Measurements from ENCODE around the gene DHRS2. TPM values are rescaled to one million over a fixed set of nuclear protein-coding genes. Genes with fewer than 3 reads are reported as not detected.

Gene DHRS2
- total RNA-seq, 4 donors from 2014 or later: not detected

DNA sequence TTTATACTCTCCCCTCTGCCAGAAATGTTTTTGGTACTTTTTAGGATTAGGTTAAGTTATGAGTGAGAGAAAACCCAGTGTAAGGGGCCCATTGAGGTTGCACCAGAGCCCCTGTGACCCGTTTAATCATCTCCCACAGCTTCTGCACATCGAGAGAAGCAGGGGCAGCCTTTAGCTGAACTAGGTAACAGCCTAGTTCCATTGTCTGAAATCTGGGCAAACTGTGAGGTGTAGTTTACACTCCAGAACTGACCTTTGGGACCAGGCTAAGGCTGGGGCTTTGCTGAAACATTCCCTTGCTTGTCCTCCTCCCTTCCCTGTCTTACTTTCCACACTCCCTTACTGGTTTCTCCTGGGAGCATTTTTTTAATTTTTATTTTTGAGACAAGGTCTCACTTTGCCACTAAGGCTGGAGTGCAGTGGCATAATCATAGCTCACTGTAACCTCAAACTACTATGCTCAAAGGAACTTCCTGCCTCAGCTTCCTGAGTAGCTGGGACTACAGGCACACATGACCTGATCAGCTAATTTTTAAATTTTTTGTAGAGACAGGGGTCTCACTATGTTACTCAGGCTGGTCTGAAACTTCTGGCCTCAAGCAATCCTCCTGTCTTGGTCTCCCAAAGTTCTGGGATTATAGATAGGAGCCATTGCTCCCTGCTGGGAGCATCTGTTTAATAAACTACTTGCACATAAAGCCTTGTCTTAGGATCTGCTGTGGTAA, 25.9 kb upstream of the DHRS2 start:
- Histone ChIP-seq H3K4me1 (peaks cover 0 to 59% (median 40%) of the 10 kb centered on the region in 4 donors), H3K4me3 (no peak overlapping the region), H3K27ac (peak overlapping the region; percentile 14 to 76 (median 68)), H3K27me3 (no peaks in the 10 kb centered on the region), H3K36me3 (no peaks in the 10 kb centered on the region), H3K9me3 (no peaks in the 10 kb centered on the region)
- no peak for DNase-seq
- intact Hi-C loops (cut with DNase I; ENCODE audit: low total_unique reads): no loop called here
- 58% methylated on average over 2 of the region's 2 CpGs; no CpG with 5 or more reads in 1 of the 2 donors for WGBS, 2 donors (ENCODE audit: low coverage in 1 of 2)
- TF ChIP-seq, protein P1, sequence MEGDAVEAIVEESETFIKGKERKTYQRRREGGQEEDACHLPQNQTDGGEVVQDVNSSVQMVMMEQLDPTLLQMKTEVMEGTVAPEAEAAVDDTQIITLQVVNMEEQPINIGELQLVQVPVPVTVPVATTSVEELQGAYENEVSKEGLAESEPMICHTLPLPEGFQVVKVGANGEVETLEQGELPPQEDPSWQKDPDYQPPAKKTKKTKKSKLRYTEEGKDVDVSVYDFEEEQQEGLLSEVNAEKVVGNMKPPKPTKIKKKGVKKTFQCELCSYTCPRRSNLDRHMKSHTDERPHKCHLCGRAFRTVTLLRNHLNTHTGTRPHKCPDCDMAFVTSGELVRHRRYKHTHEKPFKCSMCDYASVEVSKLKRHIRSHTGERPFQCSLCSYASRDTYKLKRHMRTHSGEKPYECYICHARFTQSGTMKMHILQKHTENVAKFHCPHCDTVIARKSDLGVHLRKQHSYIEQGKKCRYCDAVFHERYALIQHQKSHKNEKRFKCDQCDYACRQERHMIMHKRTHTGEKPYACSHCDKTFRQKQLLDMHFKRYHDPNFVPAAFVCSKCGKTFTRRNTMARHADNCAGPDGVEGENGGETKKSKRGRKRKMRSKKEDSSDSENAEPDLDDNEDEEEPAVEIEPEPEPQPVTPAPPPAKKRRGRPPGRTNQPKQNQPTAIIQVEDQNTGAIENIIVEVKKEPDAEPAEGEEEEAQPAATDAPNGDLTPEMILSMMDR (IDR thresholded peaks at IDR 0.05): no peak
- TF ChIP-seq POLR2AphosphoS5 (IDR thresholded peaks at IDR 0.05) (no peak), EP300 (IDR thresholded peaks at IDR 0.05; ENCODE audit: low read depth) (no peak), POLR2A (IDR thresholded peaks at IDR 0.05) (no peak)
- in situ Hi-C loops (cut with MboI; ENCODE audit: low pct_ligation_motif_present in 1 of 4, low pct_unique_long_range_greater_than_20kb in 1 of 4, low sequenced_read_pairs in 3 of 4): no loop called here

GRCh38 chr14:23610815-23611289, 25.3 kb upstream of the DHRS2 start:
- no peak overlapping the region for H3K4me3 ChIP-seq
- no peaks in the 10 kb centered on the region for H3K36me3 ChIP-seq
- WGBS, 2 donors (ENCODE audit: low coverage in 1 of 2): 51 to 80% methylated on average over 1 to 4 of the region's 4 CpGs
- TF ChIP-seq, protein P1 (IDR thresholded peaks at IDR 0.05): no peak
- TF ChIP-seq EP300 (IDR thresholded peaks at IDR 0.05; ENCODE audit: low read depth): no peak
- no peak for TF ChIP-seq POLR2A (IDR thresholded peaks at IDR 0.05)
- no peak for TF ChIP-seq POLR2AphosphoS5 (IDR thresholded peaks at IDR 0.05)
- in situ Hi-C loops (cut with MboI; ENCODE audit: low pct_ligation_motif_present in 1 of 4, low pct_unique_long_range_greater_than_20kb in 1 of 4, low sequenced_read_pairs in 3 of 4) (no loop called here), intact Hi-C loops (cut with DNase I; ENCODE audit: low total_unique reads) (no loop called here)
- H3K27ac ChIP-seq: peak overlapping the region; percentile 14 to 76 (median 68)
- H3K4me1 ChIP-seq: peaks cover 0 to 59% (median 40%) of the 10 kb centered on the region in 4 donors
- H3K27me3 ChIP-seq: no peaks in the 10 kb centered on the region
- DNase-seq: no peak
- H3K9me3 ChIP-seq: no peaks in the 10 kb centered on the region

DNA sequence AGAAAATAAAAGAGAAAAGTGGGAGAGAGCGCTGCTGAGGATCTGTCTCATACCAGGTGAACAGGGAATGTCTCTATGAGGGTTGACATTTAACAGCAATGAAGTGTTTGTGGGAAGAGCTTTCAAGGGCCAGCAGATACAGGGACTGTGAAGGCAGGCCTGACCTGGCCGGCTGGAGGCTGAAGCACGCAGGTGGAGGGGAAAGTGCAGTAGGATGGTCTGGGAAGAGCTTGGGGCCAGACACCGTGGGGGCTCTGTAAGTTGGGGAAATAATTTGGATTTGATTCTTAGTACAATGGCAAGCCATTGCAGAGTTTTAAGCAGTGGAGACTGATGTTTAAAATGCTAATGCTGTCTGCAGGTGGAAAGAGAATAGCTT, 23.8 kb upstream of the DHRS2 start:
- in situ Hi-C loops (cut with MboI; ENCODE audit: low pct_ligation_motif_present in 1 of 4, low pct_unique_long_range_greater_than_20kb in 1 of 4, low sequenced_read_pairs in 3 of 4): no loop called here
- no peak overlapping the region for H3K4me3 ChIP-seq
- 72 to 80% methylated on average over 2 to 4 of the region's 4 CpGs for WGBS, 2 donors (ENCODE audit: low coverage in 1 of 2)
- no peaks in the 10 kb centered on the region for H3K27me3 ChIP-seq
- no peaks in the 10 kb centered on the region for H3K9me3 ChIP-seq
- intact Hi-C loops (cut with DNase I; ENCODE audit: low total_unique reads): no loop called here
- no peak for DNase-seq
- H3K4me1 ChIP-seq: peaks cover 0 to 59% (median 40%) of the 10 kb centered on the region in 4 donors
- H3K27ac ChIP-seq: peak overlapping the region in 3 of 4 donors; percentile 65 to 76 (median 71)
- no peaks in the 10 kb centered on the region for H3K36me3 ChIP-seq
- TF ChIP-seq, protein P1 (IDR thresholded peaks at IDR 0.05): no peak
- TF ChIP-seq EP300 (IDR thresholded peaks at IDR 0.05; ENCODE audit: low read depth) (no peak), POLR2AphosphoS5 (IDR thresholded peaks at IDR 0.05) (no peak), POLR2A (IDR thresholded peaks at IDR 0.05) (no peak)

GRCh38 chr14:23612802-23613201, 23.4 kb upstream of the DHRS2 start:
- intact Hi-C loops (cut with DNase I; ENCODE audit: low total_unique reads) (no loop called here), in situ Hi-C loops (cut with MboI; ENCODE audit: low pct_ligation_motif_present in 1 of 4, low pct_unique_long_range_greater_than_20kb in 1 of 4, low sequenced_read_pairs in 3 of 4) (no loop called here)
- peaks cover 0 to 59% (median 40%) of the 10 kb centered on the region in 4 donors for H3K4me1 ChIP-seq
- H3K27me3 ChIP-seq: no peaks in the 10 kb centered on the region
- H3K9me3 ChIP-seq: no peaks in the 10 kb centered on the region
- peak overlapping the region in 3 of 4 donors; percentile 5 to 76 (median 51) for H3K27ac ChIP-seq
- no peak for TF ChIP-seq POLR2AphosphoS5 (IDR thresholded peaks at IDR 0.05)
- no peak for TF ChIP-seq POLR2A (IDR thresholded peaks at IDR 0.05)
- TF ChIP-seq, protein P1 (IDR thresholded peaks at IDR 0.05): no peak
- TF ChIP-seq EP300 (IDR thresholded peaks at IDR 0.05; ENCODE audit: low read depth): no peak
- WGBS, 2 donors (ENCODE audit: low coverage in 1 of 2): 80 to 94% methylated on average over 1 of the region's 1 CpG
- no peaks in the 10 kb centered on the region for H3K36me3 ChIP-seq
- H3K4me3 ChIP-seq: no peak overlapping the region
- DNase-seq: no peak
